Omental fat pad (tissue), 4 donors: Measurements from ENCODE around the gene THAP7. TPM values are rescaled to one million over a fixed set of nuclear protein-coding genes. Genes with fewer than 3 reads are reported as not detected.

Experiments
- ATAC-seq: fragments of 150-250 bp; one replicate; pipeline ENCODE4 v1.9.1; 2016; ENCODE audit warnings: mild to moderate bottlenecking, moderate library complexity; ENCODE audit not compliant: low FRiP score
- DNase-seq: peaks from one replicate; pipeline ENCODE4 v3.0.0-alpha.2; 2019; ENCODE audit warnings: low spot score
- total RNA-seq, 4 donors: library from RNA; depleted of rRNA; stranded (reverse); fragments of >200 nt; gene quantifications; one replicate each; pipeline ENCODE4 v1.1.0, GENCODE V29; 2016
- TF ChIP-seq, protein P1 (sequence below), 3 donors: fragments of 450-650 bp; IDR thresholded peaks; one replicate each; pipeline ENCODE4 v1.5.1; 2016 to 2017; ENCODE audit warnings: antibody characterized with exemption in 3 of 3, mild to moderate bottlenecking in 3 of 3, moderate library complexity in 2 of 3

Gene THAP7
- total RNA-seq, 4 donors from 2014 or later = 27.4 to 34.2 (median 32.8) TPM

GRCh38 chr22:20967697-20968211 is 34.2 kb downstream of the THAP7 start:
- TF ChIP-seq, protein P1, sequence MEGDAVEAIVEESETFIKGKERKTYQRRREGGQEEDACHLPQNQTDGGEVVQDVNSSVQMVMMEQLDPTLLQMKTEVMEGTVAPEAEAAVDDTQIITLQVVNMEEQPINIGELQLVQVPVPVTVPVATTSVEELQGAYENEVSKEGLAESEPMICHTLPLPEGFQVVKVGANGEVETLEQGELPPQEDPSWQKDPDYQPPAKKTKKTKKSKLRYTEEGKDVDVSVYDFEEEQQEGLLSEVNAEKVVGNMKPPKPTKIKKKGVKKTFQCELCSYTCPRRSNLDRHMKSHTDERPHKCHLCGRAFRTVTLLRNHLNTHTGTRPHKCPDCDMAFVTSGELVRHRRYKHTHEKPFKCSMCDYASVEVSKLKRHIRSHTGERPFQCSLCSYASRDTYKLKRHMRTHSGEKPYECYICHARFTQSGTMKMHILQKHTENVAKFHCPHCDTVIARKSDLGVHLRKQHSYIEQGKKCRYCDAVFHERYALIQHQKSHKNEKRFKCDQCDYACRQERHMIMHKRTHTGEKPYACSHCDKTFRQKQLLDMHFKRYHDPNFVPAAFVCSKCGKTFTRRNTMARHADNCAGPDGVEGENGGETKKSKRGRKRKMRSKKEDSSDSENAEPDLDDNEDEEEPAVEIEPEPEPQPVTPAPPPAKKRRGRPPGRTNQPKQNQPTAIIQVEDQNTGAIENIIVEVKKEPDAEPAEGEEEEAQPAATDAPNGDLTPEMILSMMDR (IDR thresholded peaks at IDR 0.05) = no peak
- no peak for DNase-seq
- no peak for ATAC-seq

GRCh38 chr22:20966883-20967696 is 34.8 kb downstream of the THAP7 start, which contains the start of gene AIFM3:
Gene AIFM3, plus strand, starts transcription at chr22:20967255. Its CDS starts 690 bp downstream, at chr22:20967945.
- no peak for ATAC-seq
- TF ChIP-seq, protein P1 (IDR thresholded peaks at IDR 0.05) = no peak
- DNase-seq = no peak

DNA sequence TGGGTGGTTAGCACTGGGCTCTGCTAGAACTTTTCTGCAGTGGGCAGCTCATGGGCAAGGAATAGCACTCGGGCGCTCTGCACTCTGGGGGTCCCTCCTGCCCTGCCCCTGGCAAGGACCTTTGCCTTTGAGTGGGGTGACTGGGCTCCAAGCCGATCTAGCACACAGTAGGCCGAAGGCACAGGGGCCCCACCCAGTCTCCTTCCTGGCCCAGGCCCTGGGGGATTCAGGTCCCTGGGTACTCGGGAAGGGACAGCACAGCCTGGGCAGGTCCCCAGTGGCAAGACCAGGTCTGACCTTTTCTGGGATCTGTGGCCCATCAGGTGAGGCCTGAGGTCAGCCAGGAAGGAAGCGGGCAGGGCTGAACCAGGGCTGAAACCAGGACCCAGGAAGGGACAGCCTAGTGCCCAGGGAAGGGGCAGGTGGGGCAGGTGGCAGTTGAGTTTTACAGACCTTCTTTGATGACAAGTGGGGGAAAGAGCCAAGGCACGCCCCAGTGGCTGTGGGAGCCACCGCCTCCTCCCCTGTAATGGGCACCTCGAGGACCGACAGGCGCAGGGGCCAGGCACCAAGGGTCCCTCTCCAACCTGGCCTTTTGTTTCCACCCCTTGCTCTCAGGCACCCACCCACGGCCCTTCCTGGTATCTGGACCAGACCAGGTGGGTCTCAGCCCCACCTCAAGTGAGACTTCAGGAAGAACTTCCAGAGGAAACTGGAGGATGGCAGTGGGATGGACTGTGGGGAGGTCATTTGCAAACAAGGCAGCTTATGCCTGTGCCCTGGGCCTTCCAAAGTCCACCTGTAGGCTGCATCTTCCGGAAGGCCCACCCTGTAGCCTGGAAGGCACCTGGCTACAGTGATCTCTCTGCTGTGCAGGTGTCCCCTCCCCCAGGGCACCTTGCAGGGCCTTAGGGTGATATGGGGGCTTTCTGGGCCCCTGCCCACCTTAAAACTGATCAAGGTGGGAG is 35.7 kb downstream of the THAP7 start:
- no peak for ATAC-seq
- no peak for DNase-seq
- TF ChIP-seq, protein P1 (IDR thresholded peaks at IDR 0.05) = no peak

DNA sequence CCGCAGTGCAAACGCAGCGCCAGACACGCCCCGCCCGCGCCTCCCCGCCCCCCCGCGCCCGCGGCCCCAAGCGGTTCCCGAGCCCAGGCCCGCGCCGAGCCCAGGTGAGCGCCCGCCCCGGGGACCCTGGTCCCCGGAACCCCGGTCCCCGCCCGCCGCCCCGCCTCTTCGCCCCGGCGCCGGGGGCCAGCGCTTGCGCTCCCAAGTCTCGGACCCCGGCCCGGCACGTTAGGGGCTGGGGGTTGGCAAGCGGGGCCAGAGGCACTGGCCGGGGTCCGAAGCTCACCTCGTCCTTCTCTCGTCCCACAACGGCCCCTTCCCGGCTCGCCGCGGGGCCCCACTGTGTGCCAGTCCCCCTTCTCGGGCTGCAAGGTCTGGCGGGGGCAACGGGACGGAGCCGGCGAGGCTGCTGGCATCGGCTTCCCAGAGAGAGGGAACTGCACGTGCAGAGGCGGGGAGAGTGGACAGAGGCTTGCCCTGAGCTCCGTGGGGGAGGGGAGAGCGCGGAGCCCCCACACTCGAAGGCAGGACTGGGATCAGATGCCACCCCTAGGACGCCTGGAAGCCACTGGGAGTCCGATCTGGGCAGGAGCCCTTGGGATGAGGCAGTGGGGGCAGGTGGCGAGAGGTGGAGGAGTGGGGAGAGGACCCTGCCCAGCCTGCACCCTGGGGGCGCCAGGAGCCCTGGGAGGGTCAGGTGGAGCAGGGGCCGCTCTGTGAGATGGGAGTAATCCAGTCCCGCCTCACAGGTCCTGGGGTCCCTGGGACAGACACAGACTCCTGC is 36.6 kb downstream of the THAP7 start:
- peak; percentile 14 for ATAC-seq
- no peak for DNase-seq
- TF ChIP-seq, protein P1 (IDR thresholded peaks at IDR 0.05) = no peak

GRCh38 chr22:20964799-20965103 is 37.2 kb downstream of the THAP7 start:
- DNase-seq (no peak), ATAC-seq (no peak)
- TF ChIP-seq, protein P1 (IDR thresholded peaks at IDR 0.05) = no peak

DNA sequence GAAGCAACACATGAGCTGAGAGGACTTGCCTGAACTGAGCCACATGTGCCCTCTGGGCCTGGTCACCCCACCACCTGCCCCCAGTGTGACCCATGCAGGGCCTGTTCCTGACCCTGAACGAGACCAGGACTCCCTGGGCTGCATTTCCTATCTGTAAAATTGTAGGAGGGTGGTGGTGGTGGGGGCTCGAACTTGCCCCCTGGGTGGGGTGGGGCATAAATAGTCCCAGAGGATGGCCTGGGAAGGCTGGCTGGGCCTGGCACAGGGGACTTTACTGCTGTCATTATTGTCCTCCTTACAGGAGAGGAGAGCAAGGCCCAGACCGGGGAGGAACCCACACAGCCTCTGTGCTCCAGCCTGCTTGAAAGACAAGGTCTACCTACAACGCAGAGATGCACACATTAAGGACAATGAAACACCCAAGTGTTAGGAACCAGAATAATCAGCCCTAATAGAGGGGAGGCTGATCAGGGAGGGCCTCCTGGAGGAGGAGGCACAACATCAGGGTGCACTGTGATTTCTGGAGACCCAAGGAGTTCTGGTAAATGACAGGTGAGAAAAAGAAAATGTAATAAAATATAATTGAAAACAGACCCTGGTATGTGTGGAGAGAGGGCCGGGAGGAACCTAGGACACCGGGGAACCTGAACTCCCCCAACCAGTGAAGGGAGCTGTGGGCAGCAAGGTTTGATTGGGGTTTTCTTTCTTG is 37.7 kb downstream of the THAP7 start:
- DNase-seq (no peak), ATAC-seq (no peak)
- TF ChIP-seq, protein P1 (IDR thresholded peaks at IDR 0.05) = no peak
